Fibroblast of lung (primary cell): ENCODE results near the gene SPRED2.

ENCODE experiments used
- EZH2 ChIP-seq: IDR thresholded peaks from 2 replicates; pipeline ENCODE4 v1.5.1; 2012; ENCODE audit warnings: low read length, control low read depth, mild to moderate bottlenecking; ENCODE audit errors: missing control alignments
- TF ChIP-seq, protein P1 (sequence below), 2 donors: IDR thresholded peaks in 1 of 2; conservative IDR thresholded peaks in 1 of 2; 1 replicate in 1 of 2; 2 replicates in 1 of 2; pipeline ENCODE4 v1.5.1; 2011 to 2012; ENCODE audit warnings: low read length in 2 of 2, control low read depth in 1 of 2, inconsistent platforms in 1 of 2, low read depth in 1 of 2, mild to moderate bottlenecking in 1 of 2

DNA sequence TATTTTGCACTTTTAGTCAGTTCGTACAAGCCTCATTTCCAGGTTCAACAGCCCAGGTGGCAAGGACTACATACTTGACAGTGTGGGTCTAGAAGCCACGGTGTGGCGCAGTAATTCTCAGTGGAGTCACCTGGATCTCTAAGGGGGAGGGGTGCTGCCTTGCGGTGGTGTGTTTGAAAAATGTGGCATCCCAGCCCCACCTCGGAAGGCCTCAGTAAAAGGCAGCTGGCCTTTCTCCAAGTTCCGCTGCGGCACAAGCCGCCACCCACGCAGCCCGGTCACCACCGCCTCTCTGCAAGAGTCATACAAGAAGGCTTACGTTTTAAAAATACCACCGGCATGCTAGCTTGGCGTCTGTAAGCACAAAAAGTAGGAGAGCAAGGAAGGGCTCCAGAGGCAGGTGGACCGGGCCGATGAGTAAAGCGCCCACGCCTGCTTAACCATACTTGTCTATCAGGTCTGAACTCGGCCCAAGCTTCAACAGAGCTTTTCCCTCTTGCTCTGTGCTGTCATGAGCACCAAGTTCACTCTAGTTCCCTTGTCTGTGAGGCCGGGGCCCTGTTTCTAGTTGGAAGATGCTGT is 49.5 kb downstream of the SPRED2 start:
- TF ChIP-seq, protein P1, sequence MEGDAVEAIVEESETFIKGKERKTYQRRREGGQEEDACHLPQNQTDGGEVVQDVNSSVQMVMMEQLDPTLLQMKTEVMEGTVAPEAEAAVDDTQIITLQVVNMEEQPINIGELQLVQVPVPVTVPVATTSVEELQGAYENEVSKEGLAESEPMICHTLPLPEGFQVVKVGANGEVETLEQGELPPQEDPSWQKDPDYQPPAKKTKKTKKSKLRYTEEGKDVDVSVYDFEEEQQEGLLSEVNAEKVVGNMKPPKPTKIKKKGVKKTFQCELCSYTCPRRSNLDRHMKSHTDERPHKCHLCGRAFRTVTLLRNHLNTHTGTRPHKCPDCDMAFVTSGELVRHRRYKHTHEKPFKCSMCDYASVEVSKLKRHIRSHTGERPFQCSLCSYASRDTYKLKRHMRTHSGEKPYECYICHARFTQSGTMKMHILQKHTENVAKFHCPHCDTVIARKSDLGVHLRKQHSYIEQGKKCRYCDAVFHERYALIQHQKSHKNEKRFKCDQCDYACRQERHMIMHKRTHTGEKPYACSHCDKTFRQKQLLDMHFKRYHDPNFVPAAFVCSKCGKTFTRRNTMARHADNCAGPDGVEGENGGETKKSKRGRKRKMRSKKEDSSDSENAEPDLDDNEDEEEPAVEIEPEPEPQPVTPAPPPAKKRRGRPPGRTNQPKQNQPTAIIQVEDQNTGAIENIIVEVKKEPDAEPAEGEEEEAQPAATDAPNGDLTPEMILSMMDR (conservative IDR thresholded peaks at IDR 0.05 in 1 of 2, IDR thresholded peaks at IDR 0.05 in 1 of 2; ENCODE audit: low read depth in 1 of 2, low read length in 2 of 2) = no peak
- TF ChIP-seq EZH2 = no peak
